H1 (cell line): ENCODE measurements around the gene IFNL1. TPM values are rescaled to one million over a fixed set of nuclear protein-coding genes. Genes with fewer than 3 reads are reported as not detected.

ENCODE experiments used
- CTCF ChIA-PET: fragments of 300-600 bp; sonication (Branson Sonifier 250); formaldehyde crosslinking; loops from one replicate; lab custom pipeline; 2021; ENCODE audit not compliant: partially characterized antibody; lab: Charles Lee
- POLR2A ChIA-PET: fragments of 300-600 bp; sonication (Branson Sonifier 250); formaldehyde crosslinking; loops from one replicate; lab custom pipeline; 2021; ENCODE audit warnings: inconsistent platforms; ENCODE audit not compliant: partially characterized antibody; lab: Charles Lee
- DNase-seq, 2 experiments: peaks; one replicate each; pipeline versions ENCODE4 v3.0.0 to v3.0.0-alpha.2; 2010 to 2022; ENCODE audit warnings: low spot score in 2 of 2, low read depth in 1 of 2, mixed read lengths in 1 of 2
- FAIRE-seq: peaks from 2 replicates; lab custom pipeline; 2011; peaks lifted over from hg19 to GRCh38; lab: Jason Lieb, UNC
- H2AFZ ChIP-seq: 2 replicates; pipeline ENCODE4 v1.8.1; 2012; ENCODE audit warnings: low read length, inconsistent platforms
- H2AK5ac ChIP-seq: 2 replicates; pipeline ENCODE4 v1.6.1; 2013; ENCODE audit warnings: low read depth, low read length
- H2BK120ac ChIP-seq: replicated peaks from 2 replicates; pipeline ENCODE3; 2013; ENCODE audit warnings: low read depth, low read length, inconsistent platforms
- H2BK12ac ChIP-seq: 2 replicates; pipeline ENCODE4 v1.6.1; 2013; ENCODE audit warnings: low read depth, low read length
- H2BK15ac ChIP-seq: 2 replicates; pipeline ENCODE4 v1.6.1; 2013; ENCODE audit warnings: low read length
- H2BK20ac ChIP-seq: 2 replicates; pipeline ENCODE4 v1.6.1; 2013; ENCODE audit warnings: low read length
- H2BK5ac ChIP-seq: 2 replicates; pipeline ENCODE4 v1.6.1; 2013; ENCODE audit warnings: low read depth, low read length
- H3K14ac ChIP-seq: 2 replicates; pipeline ENCODE4 v1.6.1; 2013; ENCODE audit warnings: inconsistent platforms; ENCODE audit not compliant: insufficient read length
- H3K18ac ChIP-seq: 2 replicates; pipeline ENCODE4 v1.6.1; 2013; ENCODE audit warnings: low read length; ENCODE audit errors: extremely low read depth
- H3K23ac ChIP-seq: 2 replicates; pipeline ENCODE4 v1.6.1; 2013; ENCODE audit warnings: inconsistent platforms; ENCODE audit not compliant: insufficient read length
- H3K23me2 ChIP-seq: 2 replicates; pipeline ENCODE4 v1.6.1; 2013; ENCODE audit warnings: low read depth, low read length
- H3K27ac ChIP-seq: 2 replicates; pipeline ENCODE4 v1.6.1; 2011; ENCODE audit warnings: low read depth, low read length, inconsistent platforms
- H3K27me3 ChIP-seq, 4 experiments: replicated peaks in 1 of 4; 1 replicate in 1 of 4; 2 replicates in 3 of 4; pipeline versions ENCODE4 v1.6.1 to v1.8.1; 2011 to 2013; ENCODE audit warnings: low read length in 3 of 4, mild to moderate bottlenecking in 3 of 4, inconsistent platforms in 2 of 4, mixed read lengths in 2 of 4, moderate library complexity in 1 of 4; ENCODE audit not compliant: control insufficient read depth in 3 of 4, insufficient read depth in 3 of 4; ENCODE audit errors: extremely low read depth in 1 of 4
- H3K36me3 ChIP-seq, 4 experiments: 2 replicates each; pipeline versions ENCODE4 v1.6.1 to v1.8.1; 2011 to 2013; ENCODE audit warnings: mild to moderate bottlenecking in 4 of 4, low read length in 3 of 4, moderate library complexity in 2 of 4, control low read depth in 1 of 4, inconsistent platforms in 1 of 4; ENCODE audit not compliant: insufficient read depth in 4 of 4, control insufficient read depth in 2 of 4
- H3K4ac ChIP-seq: replicated peaks from 2 replicates; pipeline ENCODE3; 2013; ENCODE audit warnings: low read length, low read depth, mixed read lengths, inconsistent platforms; ENCODE audit not compliant: insufficient read length
- H3K4me1 ChIP-seq, 4 experiments: replicated peaks in 1 of 4; 1 replicate in 1 of 4; 2 replicates in 3 of 4; pipeline versions ENCODE4 v1.6.1 to v1.8.1; 2011 to 2013; ENCODE audit warnings: low read length in 3 of 4, inconsistent platforms in 2 of 4, mixed read lengths in 1 of 4; ENCODE audit not compliant: insufficient read depth in 4 of 4, control insufficient read depth in 3 of 4
- H3K4me2 ChIP-seq, 2 experiments: 2 replicates each; pipeline versions ENCODE4 v1.6.1 to v1.8.1; 2011 to 2013; ENCODE audit warnings: low read depth in 2 of 2, low read length in 2 of 2, control low read depth in 1 of 2, inconsistent platforms in 1 of 2, mild to moderate bottlenecking in 1 of 2; ENCODE audit not compliant: insufficient read depth in 1 of 2
- H3K4me3 ChIP-seq, 4 experiments: fragments of 200-600, 300-600 bp in 1 of 4; sonication (generic), shearing (Covaris generic), sonication (Bioruptor Twin) in 1 of 4; 2 replicates each; pipeline versions ENCODE4 v1.5.1 to v1.8.1; 2011 to 2016; ENCODE audit warnings: low read length in 4 of 4, low read depth in 3 of 4, control low read depth in 2 of 4, inconsistent platforms in 2 of 4, mild to moderate bottlenecking in 2 of 4, mixed read lengths in 1 of 4, moderate library complexity in 1 of 4; ENCODE audit not compliant: insufficient read depth in 2 of 4; ENCODE audit errors: extremely low read depth in 1 of 4
- H3K56ac ChIP-seq: replicated peaks from 2 replicates; pipeline ENCODE3; 2013; ENCODE audit warnings: low read depth, mild to moderate bottlenecking, mixed read lengths, low read length, inconsistent platforms; ENCODE audit not compliant: insufficient read length
- H3K79me1 ChIP-seq: 2 replicates; pipeline ENCODE4 v1.6.1; 2013; ENCODE audit warnings: low read depth, low read length, control low read depth
- H3K79me2 ChIP-seq, 2 experiments: 2 replicates each; pipeline versions ENCODE4 v1.6.1 to v1.8.1; 2012 to 2013; ENCODE audit warnings: low read length in 2 of 2, mild to moderate bottlenecking in 2 of 2, inconsistent platforms in 1 of 2; ENCODE audit not compliant: insufficient read depth in 2 of 2, control insufficient read depth in 1 of 2
- H3K9ac ChIP-seq, 4 experiments: replicated peaks in 1 of 4; 1 replicate in 1 of 4; 2 replicates in 3 of 4; pipeline versions ENCODE4 v1.6.1 to v1.8.1; 2011 to 2013; ENCODE audit warnings: low read depth in 3 of 4, low read length in 3 of 4, control low read depth in 2 of 4, mild to moderate bottlenecking in 2 of 4, moderate library complexity in 2 of 4, inconsistent platforms in 1 of 4; ENCODE audit errors: extremely low read depth in 1 of 4
- H3K9me3 ChIP-seq, 2 experiments: 2 replicates each; pipeline versions ENCODE4 v1.6.1 to v1.8.1; 2012 to 2013; ENCODE audit warnings: mild to moderate bottlenecking in 2 of 2, moderate library complexity in 2 of 2, control low read depth in 1 of 2, inconsistent platforms in 1 of 2, low read depth in 1 of 2, low read length in 1 of 2, mixed read lengths in 1 of 2; ENCODE audit not compliant: insufficient read depth in 2 of 2
- H4K20me1 ChIP-seq, 2 experiments: replicated peaks in 1 of 2; 2 replicates each; pipeline versions ENCODE3 to v1.8.1; 2011 to 2013; ENCODE audit warnings: inconsistent platforms in 2 of 2, low read length in 2 of 2, mild to moderate bottlenecking in 1 of 2; ENCODE audit not compliant: insufficient read depth in 2 of 2, control insufficient read depth in 1 of 2
- H4K5ac ChIP-seq: 2 replicates; pipeline ENCODE4 v1.6.1; 2013; ENCODE audit warnings: low read length, low read depth, mixed read lengths, inconsistent platforms; ENCODE audit not compliant: insufficient read length
- H4K8ac ChIP-seq: 2 replicates; pipeline ENCODE4 v1.8.0; 2013; ENCODE audit warnings: mild to moderate bottlenecking, moderate library complexity, low read length, inconsistent platforms; ENCODE audit not compliant: insufficient read depth; ENCODE audit errors: extremely low read depth
- H4K91ac ChIP-seq: replicated peaks from 2 replicates; pipeline ENCODE3; 2013; ENCODE audit warnings: low read length, mixed read lengths, inconsistent platforms; ENCODE audit not compliant: insufficient read length
- CHD2 ChIP-seq: IDR thresholded peaks from 2 replicates; pipeline ENCODE4 v1.6.1; 2012; ENCODE audit warnings: low read length, improper control_type of control experiment
- CREB1 ChIP-seq: IDR thresholded peaks from 2 replicates; pipeline ENCODE4 v1.6.1; 2012; ENCODE audit warnings: inconsistent platforms
- CTCF ChIP-seq, 3 experiments: IDR thresholded peaks; 1 replicate in 2 of 3; 2 replicates in 1 of 3; pipeline versions ENCODE4 v1.5.1 to v1.6.1; 2011; ENCODE audit warnings: low read length in 3 of 3, mild to moderate bottlenecking in 3 of 3, inconsistent platforms in 2 of 3, low read depth in 1 of 3, moderate library complexity in 1 of 3; ENCODE audit not compliant: insufficient read depth in 1 of 3; ENCODE audit errors: control extremely low read depth in 1 of 3
- EZH2 ChIP-seq: fragments of 200-600 bp; sonication (generic); IDR thresholded peaks from 2 replicates; pipeline ENCODE4 v1.7.1; 2012; ENCODE audit warnings: low read depth, mild to moderate bottlenecking, moderate library complexity, low read length, inconsistent platforms; ENCODE audit not compliant: severe bottlenecking
- FOSL1 ChIP-seq: IDR thresholded peaks from 2 replicates; pipeline ENCODE4 v1.6.1; 2011; ENCODE audit warnings: mild to moderate bottlenecking, low read depth, low read length, moderate library complexity; ENCODE audit not compliant: insufficient read depth
- GTF2F1 ChIP-seq: IDR thresholded peaks from 2 replicates; pipeline ENCODE4 v1.6.1; 2012; ENCODE audit warnings: low read depth, low read length, improper control_type of control experiment, borderline replicate concordance
- NANOG ChIP-seq: IDR thresholded peaks from 2 replicates; pipeline ENCODE4 v1.6.1; 2011; ENCODE audit warnings: low read length, low read depth, mild to moderate bottlenecking, inconsistent platforms; ENCODE audit not compliant: insufficient read depth, poor library complexity, severe bottlenecking
- POLR2AphosphoS5 ChIP-seq: IDR thresholded peaks from 2 replicates; pipeline ENCODE4 v1.6.1; 2011; ENCODE audit warnings: low read depth, low read length
- RBBP5 ChIP-seq: IDR thresholded peaks from 2 replicates; pipeline ENCODE4 v1.7.1; 2012; ENCODE audit warnings: low read depth, mild to moderate bottlenecking, inconsistent platforms, low read length, moderate library complexity, borderline replicate concordance
- SP1 ChIP-seq: IDR thresholded peaks from 2 replicates; pipeline ENCODE4 v1.6.1; 2011; ENCODE audit warnings: low read depth, low read length
- USF2 ChIP-seq: IDR thresholded peaks from 2 replicates; pipeline ENCODE4 v1.6.1; 2011; ENCODE audit warnings: low read length, improper control_type of control experiment
- WGBS, 2 experiments: shearing (Covaris generic) in 1 of 2; methylation state at CpG; one replicate each; pipeline versions ENCODE4 v1.1.6 to v1.1.7; 2013 to 2015; ENCODE audit warnings: low lambda C conversion rate in 2 of 2, mixed read lengths in 2 of 2, inconsistent platforms in 1 of 2, low coverage in 1 of 2, missing lambda C conversion rate in 1 of 2; ENCODE audit not compliant: insufficient replicate concordance in 2 of 2, insufficient coverage in 1 of 2, insufficient read length in 1 of 2; ENCODE audit errors: extremely low coverage in 1 of 2, missing lambda C conversion rate in 1 of 2; 5-methylcytosine and 5-hydroxymethylcytosine counted together
- polyA plus RNA-seq, 7 experiments: library from polyadenylated mRNA; depleted of rRNA in 3 of 7; stranded (reverse) in 5 of 7; unstranded in 2 of 7; fragments of >200 nt in 5 of 7; fragments of 200-250 nt in 2 of 7; gene quantifications; 1 replicate in 5 of 7; 2 replicates in 1 of 7; 4 replicates in 1 of 7; pipeline versions ENCODE4 v1.2.1 to v1.2.3, GENCODE V29; 2011 to 2013; ENCODE audit warnings: missing spikeins in 2 of 7, mixed read lengths in 2 of 7
- total RNA-seq: library from RNA; stranded (reverse); fragmentation: NEBNext Ultra II Directional; extraction: Animal tissue kit (Norgen Biotek cat#: 25700); gene quantifications from 2 replicates; pipeline ENCODE4 v1.2.1, GENCODE V29; 2021

The IFNL1 gene
- total and polyA plus RNA-seq, 2 of the 8 experiments (the other 6 are each of a cell fraction or from before 2014, with no cell fraction given) = not detected

GRCh38 chr19:39282021-39282420, 14.2 kb upstream of the IFNL1 start:
- ChIA-PET CTCF (interaction anchor here (1.0 to 1.4 kb wide), 2 partner anchors 19 to 58 kb away, joined by 3 read pairs; no protein-coding TSS in a partner anchor), POLR2A (no interaction called here)
- no peak overlapping the region for H2BK15ac ChIP-seq
- TF ChIP-seq CTCF (IDR thresholded peaks at IDR 0.05; ENCODE audit: control extremely low read depth in 1 of 3, insufficient read depth in 1 of 3, low read depth in 1 of 3, low read length in 3 of 3) = no peak
- TF ChIP-seq RBBP5 = no peak
- TF ChIP-seq EZH2 = no peak
- TF ChIP-seq CREB1 = no peak
- no peak for TF ChIP-seq FOSL1
- no peak for TF ChIP-seq POLR2AphosphoS5
- TF ChIP-seq GTF2F1 = no peak
- no peak for TF ChIP-seq USF2
- no peak for TF ChIP-seq CHD2
- TF ChIP-seq SP1 = no peak
- TF ChIP-seq NANOG = no peak

More at GRCh38 chr19:39282021-39282420, 14.2 kb upstream of the IFNL1 start:
- Histone ChIP-seq H3K4me1 (no peaks in the 10 kb centered on the region), H3K23me2 (no peaks in the 10 kb centered on the region), H3K4me3 (no peak overlapping the region), H4K8ac (no peak overlapping the region), H3K36me3 (no peaks in the 10 kb centered on the region), H3K18ac (no peak overlapping the region), H2AFZ (no peak overlapping the region), H3K27me3 (no peaks in the 10 kb centered on the region; a peak in 2 of 7 replicates), H2BK120ac (no peak overlapping the region), H3K9ac (no peak overlapping the region), H4K91ac (no peak overlapping the region), H3K56ac (no peak overlapping the region), H3K23ac (no peak overlapping the region), H4K5ac (no peak overlapping the region), H3K79me2 (no peaks in the 10 kb centered on the region), H3K79me1 (no peaks in the 10 kb centered on the region), H2BK12ac (no peak overlapping the region), H2BK20ac (no peak overlapping the region), H3K4me2 (no peak overlapping the region), H3K27ac (no peak overlapping the region), H3K14ac (no peak overlapping the region), H2AK5ac (no peak overlapping the region), H2BK5ac (no peak overlapping the region), H4K20me1 (no peaks in the 10 kb centered on the region), H3K4ac (no peak overlapping the region), H3K9me3 (no peaks in the 10 kb centered on the region)
- DNase-seq (no peak), FAIRE-seq (no peak)
- WGBS, 2 experiments = 64% methylated on average over 1 of the region's 1 CpG; no CpG with 5 or more reads in 1 of the 2 experiments
